OCI-LY7 (cell line): ENCODE measurements around the gene CERK. TPM values are rescaled to one million over a fixed set of nuclear protein-coding genes. Genes with fewer than 3 reads are reported as not detected.
"Not testable (repeated sequence)": the region's sequence is repeated elsewhere in the genome, so short reads cannot be mapped to it uniquely, and the experiment has no call there.

Source experiments
- BruUV-seq: library from RNA; stranded (reverse); fragments of 400-500 nt; replicated peaks from 2 replicates; lab custom pipeline; 2021; lab: Mats Ljungman, UMichigan
- CTCF ChIA-PET: fragments of 300-600 bp; sonication (Branson Sonifier 250); formaldehyde crosslinking; loops from one replicate; lab custom pipeline; 2022; ENCODE audit warnings: antibody characterized with exemption; ENCODE audit not compliant: unreplicated experiment; lab: Charles Lee
- POLR2A ChIA-PET: fragments of 300-600 bp; sonication (Branson Sonifier 250); formaldehyde crosslinking; loops from one replicate; lab custom pipeline; 2022; ENCODE audit warnings: antibody characterized with exemption; lab: Charles Lee
- DNase-seq: peaks from one replicate; pipeline ENCODE4 v3.0.0-alpha.2; 2015; ENCODE audit warnings: low spot score
- H2AFZ ChIP-seq: fragments of 200-600 bp; sonication (generic), shearing (Covaris generic); 2 replicates; pipeline ENCODE4 v1.6.1; 2014; ENCODE audit warnings: mild to moderate bottlenecking, antibody characterized with exemption, low read length, moderate library complexity
- H3K27ac ChIP-seq: fragments of 200-600 bp; sonication (generic); 2 replicates; pipeline ENCODE4 v1.5.1; 2014; ENCODE audit warnings: mixed run types, low read depth, mild to moderate bottlenecking, moderate library complexity, low read length, inconsistent platforms; ENCODE audit not compliant: poor library complexity, severe bottlenecking
- H3K36me3 ChIP-seq: fragments of 200-600 bp; sonication (generic); 2 replicates; pipeline ENCODE4 v1.6.1; 2014; ENCODE audit warnings: mild to moderate bottlenecking, antibody characterized with exemption, low read length, moderate library complexity, mixed read lengths; ENCODE audit not compliant: insufficient read depth
- H3K4me1 ChIP-seq: fragments of 200-600 bp; sonication (generic); 2 replicates; pipeline ENCODE4 v1.5.1; 2014; ENCODE audit warnings: mild to moderate bottlenecking, low read length; ENCODE audit not compliant: insufficient read depth, poor library complexity, severe bottlenecking
- H3K4me2 ChIP-seq: fragments of 200-600 bp; sonication (generic); 2 replicates; pipeline ENCODE4 v1.6.1; 2014; ENCODE audit warnings: mild to moderate bottlenecking, low read length
- H3K4me3 ChIP-seq: fragments of 200-600 bp; sonication (generic); 2 replicates; pipeline ENCODE4 v1.5.1; 2014; ENCODE audit warnings: mild to moderate bottlenecking, low read depth, low read length; ENCODE audit not compliant: poor library complexity, severe bottlenecking
- H3K79me2 ChIP-seq: fragments of 200-600 bp; sonication (generic); 2 replicates; pipeline ENCODE4 v1.6.1; 2016; ENCODE audit warnings: low read depth, mild to moderate bottlenecking, low read length, moderate library complexity, mixed read lengths; ENCODE audit not compliant: insufficient read depth
- H3K9me2 ChIP-seq: fragments of 200-600 bp; sonication (generic); 2 replicates; pipeline ENCODE4 v1.6.1; 2016; ENCODE audit warnings: mild to moderate bottlenecking, low read length, mixed read lengths; ENCODE audit not compliant: insufficient read depth
- H3K9me3 ChIP-seq: fragments of 200-600 bp; sonication (generic); 2 replicates; pipeline ENCODE4 v1.6.1; 2014; ENCODE audit warnings: mild to moderate bottlenecking, mixed run types, low read length, mixed read lengths
- H4K20me1 ChIP-seq: fragments of 200-600 bp; sonication (generic); 2 replicates; pipeline ENCODE4 v1.6.1; 2014; ENCODE audit warnings: mild to moderate bottlenecking, antibody characterized with exemption, low read length, moderate library complexity, mixed read lengths; ENCODE audit not compliant: insufficient read depth
- CTCF ChIP-seq: fragments of 200-600 bp; sonication (generic); conservative IDR thresholded peaks from 2 replicates; pipeline ENCODE4 v1.5.1; 2014; ENCODE audit warnings: mild to moderate bottlenecking, antibody characterized with exemption, low read length, moderate library complexity, mixed read lengths
- EZH2phosphoT487 ChIP-seq: fragments of 200-600 bp; sonication (generic); IDR thresholded peaks from 2 replicates; pipeline ENCODE4 v1.6.1; 2018; ENCODE audit warnings: low read depth, borderline replicate concordance, mild to moderate bottlenecking, mixed run types, antibody characterized with exemption, low read length, moderate library complexity, mixed read lengths
- intact Hi-C: fragments of 100-400 bp; cut with micrococcal nuclease; formaldehyde crosslinking; loops from one replicate; pipeline ENCODE4 v1.10.0; 2022; ENCODE audit not compliant: unreplicated experiment
- total RNA-seq, 2 experiments: library from RNA; depleted of rRNA in 1 of 2; stranded (reverse); fragments of >200 nt in 1 of 2; shearing (Covaris generic) in 1 of 2; gene quantifications; 2 replicates each; pipeline ENCODE4 v1.2.3, GENCODE V29; 2014 to 2022

The CERK gene
- total RNA-seq, 2 experiments from 2014 or later, result 36.6 to 48.1 TPM

GRCh38 chr22:46650078-46650810 lies 87.8 kb downstream of the CERK start:
- Histone ChIP-seq H3K9me2 (no peaks in the 10 kb centered on the region), H3K27ac (no peak overlapping the region), H3K36me3 (no peaks in the 10 kb centered on the region), H3K4me2 (no peak overlapping the region), H3K79me2 (no peaks in the 10 kb centered on the region), H3K9me3 (no peaks in the 10 kb centered on the region), H3K4me1 (peaks cover 10% of the 10 kb centered on the region), H2AFZ (no peak overlapping the region), H3K4me3 (no peak overlapping the region), H4K20me1 (no peaks in the 10 kb centered on the region; the same call in 1 of the 2 replicates)
- ChIA-PET CTCF (no interaction called here), POLR2A (interaction anchor here (0.6 kb wide), 1 partner anchor 979 kb away, joined by 3 read pairs; the partner anchor contains the start of gene ATXN10)
- DNase-seq, result no peak
- TF ChIP-seq EZH2phosphoT487 (no peak), CTCF (no peak)
- intact Hi-C loops, result no loop called here
- BruUV-seq, result no TSS peak

DNA sequence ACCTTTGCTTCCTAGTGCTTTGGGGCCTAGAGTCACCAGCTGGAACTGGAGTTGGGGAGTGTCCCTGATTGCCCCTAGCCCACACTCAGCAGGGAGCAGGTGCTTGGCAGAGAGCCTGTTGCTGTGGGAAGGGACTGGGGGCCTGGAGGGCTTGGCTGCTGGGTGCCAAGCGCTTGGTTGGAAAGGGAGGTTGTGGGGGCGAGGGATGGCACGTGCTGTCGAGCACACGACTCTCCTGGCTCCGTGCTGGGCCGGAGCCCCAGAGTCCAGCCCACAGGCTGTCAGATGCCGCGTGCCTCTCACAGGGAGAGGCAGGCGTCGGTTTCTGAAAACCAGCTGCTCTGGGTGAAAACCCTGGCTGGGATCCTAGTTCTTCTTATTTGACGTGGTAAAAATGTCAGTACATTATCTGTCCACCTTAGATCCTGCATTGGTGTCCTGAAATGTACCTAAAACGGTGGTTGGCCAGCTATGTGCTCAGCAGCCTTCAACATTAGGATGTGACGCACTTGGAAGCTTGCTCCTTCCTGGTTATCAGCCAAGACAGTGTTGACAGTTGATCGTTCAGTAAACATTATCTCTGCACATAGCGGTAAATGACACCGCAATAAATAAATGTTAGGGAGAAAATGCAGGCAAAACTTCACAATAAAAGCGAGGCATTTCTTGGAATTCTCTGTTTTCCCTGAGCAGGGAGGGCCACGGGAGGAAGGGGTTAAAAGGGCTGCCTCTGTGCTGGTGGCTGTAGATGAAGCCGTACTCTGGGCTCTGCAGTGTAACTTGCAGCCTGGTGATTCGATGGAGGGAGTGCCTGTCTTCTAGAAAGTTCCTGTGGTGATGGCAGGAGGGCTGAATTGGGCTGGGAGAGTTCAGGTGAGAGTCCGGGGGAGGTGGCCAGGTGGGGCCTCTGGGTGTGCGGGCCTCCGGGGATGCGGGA lies 88.6 kb downstream of the CERK start:
- H3K36me3 ChIP-seq, result no peaks in the 10 kb centered on the region
- TF ChIP-seq EZH2phosphoT487 (no peak), CTCF (no peak)
- H4K20me1 ChIP-seq, result no peaks in the 10 kb centered on the region; the same call in 1 of the 2 replicates
- H3K4me3 ChIP-seq, result no peak overlapping the region
- peaks cover 10% of the 10 kb centered on the region for H3K4me1 ChIP-seq
- intact Hi-C loops, result no loop called here
- no peak for DNase-seq
- ChIA-PET CTCF (no interaction called here), POLR2A (interaction anchor here (0.6 kb wide), 1 partner anchor 978 kb away, joined by 3 read pairs; the partner anchor contains the start of gene ATXN10)
- no peak overlapping the region for H3K27ac ChIP-seq
- no peaks in the 10 kb centered on the region for H3K9me2 ChIP-seq
- no peaks in the 10 kb centered on the region for H3K9me3 ChIP-seq
- H3K79me2 ChIP-seq, result no peaks in the 10 kb centered on the region
- no TSS peak for BruUV-seq
- no peak overlapping the region for H3K4me2 ChIP-seq
- H2AFZ ChIP-seq, result no peak overlapping the region

DNA sequence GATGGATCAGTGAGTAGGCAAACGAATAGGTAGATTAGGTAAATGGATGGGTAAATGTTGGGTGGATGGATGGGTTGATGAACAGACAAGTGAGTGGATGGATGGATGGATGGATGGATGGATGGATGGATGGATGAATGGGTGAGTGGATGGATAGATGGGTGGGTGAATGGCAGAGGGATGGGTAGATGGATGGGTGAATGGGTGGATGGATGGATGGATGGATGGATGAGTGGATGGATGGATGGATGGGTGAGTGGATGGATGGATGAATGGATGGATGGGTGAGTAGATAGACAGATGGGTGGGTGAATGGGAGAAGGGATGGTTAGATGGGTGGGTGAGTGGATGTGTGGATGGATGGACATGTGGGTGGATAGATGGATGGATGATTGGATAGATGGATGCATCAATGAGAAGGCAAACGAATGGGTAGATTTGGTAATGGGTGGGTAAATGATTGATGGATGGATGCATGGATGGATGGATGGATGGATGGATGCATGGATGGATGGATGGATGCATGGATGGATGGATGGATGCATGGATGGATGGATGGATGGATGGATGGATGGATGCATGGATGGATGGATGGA lies 89.7 kb downstream of the CERK start:
- H3K4me2 ChIP-seq, CTCF ChIA-PET, H4K20me1 ChIP-seq, H3K79me2 ChIP-seq, H3K9me3 ChIP-seq, POLR2A ChIA-PET, H3K4me3 ChIP-seq, H3K4me1 ChIP-seq, BruUV-seq, H2AFZ ChIP-seq, H3K27ac ChIP-seq, intact Hi-C loops, DNase-seq, H3K9me2 ChIP-seq, H3K36me3 ChIP-seq: not testable (repeated sequence)
